Melanocyte of skin (primary cell): ENCODE results near the gene NKX1-1. TPM values are rescaled to one million over a fixed set of nuclear protein-coding genes. Genes with fewer than 3 reads are reported as not detected.

Source experiments
- total RNA-seq, 2 donors: library from RNA; depleted of rRNA; stranded (reverse); fragments of >200 nt; gene quantifications; 2 replicates each; pipeline ENCODE4 v1.2.3, GENCODE V29; 2012

Gene NKX1-1
- total RNA-seq = not detected

GRCh38 chr4:1406394-1406980 is at the start of gene NKX1-1:
TSS of gene NKX1-1 (minus strand) at chr4:1406442. CDS start at chr4:1406442, 0 bp downstream.

Other genes with a start within 250 kb of the NKX1-1 start
- 10 to 100 TPM; 20.0 to 42.0 TPM for gene SPON2, start 233.9 kb downstream of the NKX1-1 start, total RNA-seq
- gene CTBP1, start 157.3 kb downstream of the NKX1-1 start, total RNA-seq = 100 to 1,000 TPM; 200 to 215 TPM
- gene MAEA, start 116.6 kb downstream of the NKX1-1 start, total RNA-seq = 10 to 100 TPM; 76.9 to 93.6 TPM
- 10 to 100 TPM in 1 of 2 donors, 1 to 10 TPM in 1; 9.7 to 19.3 TPM for gene UVSSA, start 59.2 kb downstream of the NKX1-1 start, total RNA-seq